Esophagus muscularis mucosa (tissue), 3 donors: ENCODE measurements around the gene PPP2R3A.

Source experiments
- CTCF ChIP-seq, 3 experiments: fragments of 200-600 bp in 2 of 3; fragments of 450-650 bp in 1 of 3; sonication (generic) in 2 of 3; IDR thresholded peaks; one replicate each; pipeline ENCODE4 v1.5.1; 2017 to 2019; ENCODE audit warnings: antibody characterized with exemption in 3 of 3, mild to moderate bottlenecking in 2 of 3, moderate library complexity in 1 of 3
- POLR2A ChIP-seq: fragments of 450-650 bp; IDR thresholded peaks from one replicate; pipeline ENCODE4 v1.6.1; 2017; ENCODE audit warnings: antibody characterized with exemption, moderate library complexity, mild to moderate bottlenecking, low read depth

GRCh38 chr3:135973841-135974240, 8.3 kb downstream of the PPP2R3A start:
- no peak for TF ChIP-seq CTCF (IDR thresholded peaks at IDR 0.05)
- no peak for TF ChIP-seq POLR2A
